AG10803 (cell line): Measurements from ENCODE around the gene ELK3.
A peak's percentile ranks its signal among the peaks of the same experiment; 100 is the strongest.

Experiments used
- DNase-seq: peaks from one replicate; pipeline ENCODE4 v3.0.0; 2010; ENCODE audit warnings: low read depth
- H3K4me3 ChIP-seq: 2 replicates; pipeline ENCODE4 v1.5.1; 2011; ENCODE audit warnings: mild to moderate bottlenecking, low read length, control low read depth
- CTCF ChIP-seq: conservative IDR thresholded peaks from 2 replicates; pipeline ENCODE4 v1.5.1; 2011; ENCODE audit warnings: mild to moderate bottlenecking, low read length, control low read depth, inconsistent platforms

ELK3 gene

DNA sequence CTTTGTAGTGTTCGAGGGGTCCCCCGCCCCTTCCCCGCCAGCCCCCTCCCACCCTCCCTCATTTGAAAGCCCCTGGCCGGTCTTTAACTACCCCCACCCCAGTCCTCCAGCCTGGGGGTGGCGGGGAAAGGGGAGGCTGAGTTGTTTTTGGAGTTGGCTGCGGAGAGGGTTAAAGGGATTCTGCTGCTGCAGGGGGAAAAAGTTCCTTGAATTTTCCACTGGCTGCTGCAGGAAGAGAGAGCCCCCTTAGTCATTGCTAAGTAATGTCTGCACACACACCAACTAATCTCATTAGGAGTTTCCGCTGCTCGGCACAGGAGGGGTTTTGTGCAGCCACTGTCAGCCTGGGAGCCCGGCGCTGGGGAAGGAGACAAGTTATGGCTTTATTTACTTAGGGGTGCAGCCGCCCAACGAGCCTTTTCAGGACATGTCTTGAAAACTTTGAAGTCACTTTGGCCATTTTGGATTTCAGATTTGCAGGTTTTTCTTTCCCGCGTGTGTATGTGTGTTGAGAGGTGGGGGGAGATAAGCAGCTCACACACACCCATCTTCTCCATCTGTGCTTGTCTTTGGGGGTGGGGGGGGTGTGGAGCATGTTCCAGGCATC lies 1.8 kb downstream of the ELK3 start:
- peak overlapping the region; percentile 98 for H3K4me3 ChIP-seq
- peak; percentile 60 for DNase-seq
- no peak for TF ChIP-seq CTCF

- H3K4me3 ChIP-seq = peak overlapping the region; percentile 98
- peak; percentile 33 for DNase-seq
These were observed 2.6 kb downstream of the ELK3 start for GRCh38 chr12:96196781-96197180.

GRCh38 chr12:96197503-96198272 lies 3.5 kb downstream of the ELK3 start:
- no peak overlapping the region for H3K4me3 ChIP-seq

More at GRCh38 chr12:96196781-96197180, 2.6 kb downstream of the ELK3 start:
- TF ChIP-seq CTCF = no peak

GRCh38 chr12:96198965-96199364 lies 4.8 kb downstream of the ELK3 start:
- TF ChIP-seq CTCF = no peak
- no peak overlapping the region for H3K4me3 ChIP-seq
- peak; percentile 94 for DNase-seq

More at GRCh38 chr12:96197503-96198272, 3.5 kb downstream of the ELK3 start:
- no peak for TF ChIP-seq CTCF
- peak; percentile 96 for DNase-seq

DNA sequence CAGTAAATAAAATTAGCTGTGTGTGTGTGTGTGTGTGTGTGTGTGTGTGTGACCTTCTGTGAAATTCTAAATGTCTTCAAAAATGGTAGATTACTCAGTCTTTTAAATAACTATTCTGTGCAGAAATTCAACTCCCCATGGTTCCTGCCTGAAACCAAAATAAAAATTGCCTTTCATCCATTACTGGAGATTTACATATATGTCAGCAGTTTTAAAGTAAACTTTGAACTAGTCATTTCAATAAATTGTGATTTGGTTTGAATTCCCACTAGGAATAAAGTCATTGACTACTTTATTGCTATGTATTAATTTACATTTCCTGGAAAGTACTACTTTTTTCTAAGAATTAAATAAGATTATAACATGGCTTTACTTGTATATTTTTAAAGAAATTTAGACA lies 5.3 kb downstream of the ELK3 start:
- TF ChIP-seq CTCF = no peak
- no peak overlapping the region for H3K4me3 ChIP-seq
- no peak for DNase-seq

DNA sequence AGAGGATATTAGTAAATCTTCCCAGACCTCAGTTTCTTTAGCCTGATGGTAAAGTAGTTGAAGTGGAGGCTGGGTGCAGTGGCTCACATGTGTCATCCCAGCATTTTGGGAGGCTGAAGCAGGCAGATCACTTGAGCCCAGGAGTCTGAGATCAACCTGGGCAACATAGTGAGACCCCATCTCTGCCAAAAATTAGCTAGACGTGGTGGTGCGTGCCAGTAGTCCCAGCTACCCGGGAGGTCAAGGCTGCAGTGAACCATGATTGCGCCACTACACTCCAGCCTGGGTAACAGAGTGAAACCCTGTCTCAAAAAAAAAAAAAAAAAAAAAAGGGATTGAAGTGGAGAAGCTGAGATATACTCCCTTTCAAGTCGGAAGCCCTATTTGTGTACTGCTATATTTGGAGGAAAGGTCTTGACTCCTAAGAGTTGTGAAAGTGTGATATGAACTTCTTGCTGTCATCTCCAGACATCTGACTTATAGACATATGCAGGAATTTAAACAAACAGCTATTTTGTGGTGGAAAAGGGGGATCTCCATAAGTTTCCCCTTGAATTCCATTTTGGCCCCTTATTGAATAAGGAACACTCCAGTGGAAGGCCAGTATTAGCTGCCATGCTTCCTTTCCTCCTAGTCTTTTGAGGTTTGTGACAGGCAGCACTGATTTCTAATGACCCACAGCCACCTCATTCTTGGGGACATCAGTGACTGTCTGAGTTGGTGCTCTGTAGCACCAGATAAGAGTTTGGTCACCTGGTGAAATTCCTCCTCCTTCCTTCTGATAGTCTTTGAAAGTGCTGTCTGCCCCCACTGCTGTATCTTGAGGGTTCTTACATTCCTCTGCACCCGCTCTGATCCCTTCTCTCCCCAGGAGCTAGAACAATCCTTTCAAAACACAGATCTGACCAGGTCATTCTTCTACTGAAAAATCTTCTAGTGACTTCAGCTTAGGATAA lies 7.4 kb downstream of the ELK3 start:
- DNase-seq = no peak
- H3K4me3 ChIP-seq = no peak overlapping the region
- TF ChIP-seq CTCF = no peak
